Cardiac fibroblast (primary cell): ENCODE data around the gene TOE1.
A peak's percentile ranks its signal among the peaks of the same experiment; 100 is the strongest.

Source experiments
- DNase-seq, 2 donors: peaks; one replicate each; pipeline versions ENCODE4 v3.0.0 to v3.0.0-alpha.2; 2010; ENCODE audit warnings: low read depth in 2 of 2
- H3K4me3 ChIP-seq, 2 donors: replicated peaks in 1 of 2; 1 replicate in 1 of 2; 2 replicates in 1 of 2; pipeline ENCODE4 v1.5.1; 2011; ENCODE audit warnings: low read depth in 2 of 2, low read length in 2 of 2, mild to moderate bottlenecking in 2 of 2, moderate library complexity in 1 of 2
- CTCF ChIP-seq: IDR thresholded peaks from one replicate; pipeline ENCODE4 v1.5.1; 2011; ENCODE audit warnings: low read depth, mild to moderate bottlenecking, low read length, inconsistent platforms

The TOE1 gene

GRCh38 chr1:45326627-45327623, 13.0 kb upstream of the TOE1 start, which contains the start of gene HPDL:
Gene HPDL (plus strand): TSS chr1:45326895. CDS start chr1:45327149, 254 bp downstream.
- peak; percentile 46 to 64 for DNase-seq
- peak within 1 kb of the TSS; percentile 52 for H3K4me3 ChIP-seq
- TF ChIP-seq CTCF, result no peak

GRCh38 chr1:45327644-45328515, 12.1 kb upstream of the TOE1 start:
- no peak for TF ChIP-seq CTCF
- no peak for DNase-seq
- H3K4me3 ChIP-seq, result no peak overlapping the region

- H3K4me3 ChIP-seq, result no peak overlapping the region
- DNase-seq, result no peak
- no peak for TF ChIP-seq CTCF
Measured at GRCh38 chr1:45328680-45329079, 11.3 kb upstream of the TOE1 start.

GRCh38 chr1:45329445-45329844, 10.5 kb upstream of the TOE1 start:
- TF ChIP-seq CTCF, result no peak
- no peak overlapping the region for H3K4me3 ChIP-seq
- DNase-seq, result no peak

GRCh38 chr1:45331436-45332345, 8.3 kb upstream of the TOE1 start:
- no peak for TF ChIP-seq CTCF
- H3K4me3 ChIP-seq, result no peak overlapping the region
- DNase-seq, result no peak

- no peak overlapping the region for H3K4me3 ChIP-seq
- DNase-seq, result no peak
- TF ChIP-seq CTCF, result no peak
Measured at GRCh38 chr1:45332346-45332720, 7.6 kb upstream of the TOE1 start.
